DOHH2 (cell line): ENCODE measurements around the gene TAS2R14.

Source experiments
- EZH2phosphoT487 ChIP-seq: fragments of 200-600 bp; sonication (generic); IDR thresholded peaks from 2 replicates; pipeline ENCODE4 v1.6.1; 2017; ENCODE audit warnings: borderline replicate concordance, mild to moderate bottlenecking, antibody characterized with exemption, low read length, moderate library complexity, mixed read lengths
- TF ChIP-seq, protein P1 (sequence below): fragments of 200-600 bp; sonication (generic); IDR thresholded peaks from one replicate; pipeline ENCODE4 v1.5.1; 2014; ENCODE audit warnings: antibody characterized with exemption, mild to moderate bottlenecking, low read depth, low read length; ENCODE audit not compliant: poor library complexity, severe bottlenecking

DNA sequence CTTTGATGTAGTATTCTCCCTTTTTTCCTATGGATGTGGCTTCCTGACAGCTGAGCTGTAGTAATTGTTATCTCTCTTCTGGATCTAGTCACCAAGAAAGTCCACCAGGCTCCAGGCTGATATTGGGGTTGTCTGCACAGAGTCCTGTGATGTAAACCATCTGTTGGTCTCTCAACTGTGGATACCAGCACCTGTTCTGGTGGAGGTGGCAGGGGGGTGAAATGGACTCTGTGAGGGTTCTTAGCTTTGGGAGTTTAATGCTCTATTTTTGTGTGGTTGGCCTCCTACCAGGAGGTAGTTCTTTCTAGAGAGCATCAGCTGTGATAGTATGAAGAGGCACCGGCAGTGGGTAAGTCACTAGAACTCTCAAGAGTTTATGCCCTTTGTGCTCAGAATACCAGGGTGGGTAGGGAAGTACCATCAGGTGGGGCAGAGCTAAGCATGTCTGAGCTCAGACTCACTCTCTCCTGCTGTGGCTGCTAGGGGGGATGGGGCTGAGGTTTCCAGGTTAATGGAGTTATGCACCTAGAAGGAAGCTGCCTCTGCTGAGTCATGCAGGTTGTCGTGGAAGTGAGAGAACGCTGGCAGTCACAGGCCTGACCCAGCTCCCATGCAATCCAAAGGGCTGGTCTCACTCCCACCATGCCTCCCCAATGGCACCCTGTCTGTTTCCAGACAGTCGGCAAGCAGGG lies 3.0 kb upstream of the TAS2R14 start:
- TF ChIP-seq, protein P1, sequence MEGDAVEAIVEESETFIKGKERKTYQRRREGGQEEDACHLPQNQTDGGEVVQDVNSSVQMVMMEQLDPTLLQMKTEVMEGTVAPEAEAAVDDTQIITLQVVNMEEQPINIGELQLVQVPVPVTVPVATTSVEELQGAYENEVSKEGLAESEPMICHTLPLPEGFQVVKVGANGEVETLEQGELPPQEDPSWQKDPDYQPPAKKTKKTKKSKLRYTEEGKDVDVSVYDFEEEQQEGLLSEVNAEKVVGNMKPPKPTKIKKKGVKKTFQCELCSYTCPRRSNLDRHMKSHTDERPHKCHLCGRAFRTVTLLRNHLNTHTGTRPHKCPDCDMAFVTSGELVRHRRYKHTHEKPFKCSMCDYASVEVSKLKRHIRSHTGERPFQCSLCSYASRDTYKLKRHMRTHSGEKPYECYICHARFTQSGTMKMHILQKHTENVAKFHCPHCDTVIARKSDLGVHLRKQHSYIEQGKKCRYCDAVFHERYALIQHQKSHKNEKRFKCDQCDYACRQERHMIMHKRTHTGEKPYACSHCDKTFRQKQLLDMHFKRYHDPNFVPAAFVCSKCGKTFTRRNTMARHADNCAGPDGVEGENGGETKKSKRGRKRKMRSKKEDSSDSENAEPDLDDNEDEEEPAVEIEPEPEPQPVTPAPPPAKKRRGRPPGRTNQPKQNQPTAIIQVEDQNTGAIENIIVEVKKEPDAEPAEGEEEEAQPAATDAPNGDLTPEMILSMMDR = no peak
- no peak for TF ChIP-seq EZH2phosphoT487
